GM12891 (cell line): ENCODE data around the gene SLPI.

Source experiments
- DNase-seq: peaks from one replicate; pipeline ENCODE4 v3.0.0; 2011; ENCODE audit warnings: low spot score; ENCODE audit not compliant: insufficient read length
- FAIRE-seq: peaks from 2 replicates; lab custom pipeline; 2011; peaks lifted over from hg19 to GRCh38; lab: Jason Lieb, UNC
- PAX5 ChIP-seq: IDR thresholded peaks from 2 replicates; pipeline ENCODE4 v1.6.1; 2011; ENCODE audit warnings: low read length, moderate library complexity, mild to moderate bottlenecking; ENCODE audit not compliant: insufficient read depth, severe bottlenecking
- POLR2A ChIP-seq: IDR thresholded peaks from 2 replicates; pipeline ENCODE4 v1.6.1; 2011; ENCODE audit warnings: low read depth, low read length, control low read depth
- POLR2AphosphoS5 ChIP-seq: IDR thresholded peaks from 2 replicates; pipeline ENCODE4 v1.6.1; 2011; ENCODE audit warnings: low read depth, low read length, control low read depth
- POU2F2 ChIP-seq: IDR thresholded peaks from 2 replicates; pipeline ENCODE4 v1.6.1; 2011; ENCODE audit warnings: low read depth, mild to moderate bottlenecking, control low read depth, low read length, moderate library complexity
- SPI1 ChIP-seq: IDR thresholded peaks from 2 replicates; pipeline ENCODE4 v1.6.1; 2011; ENCODE audit warnings: low read depth, low read length, control low read depth
- TAF1 ChIP-seq: IDR thresholded peaks from 2 replicates; pipeline ENCODE4 v1.6.1; 2011; ENCODE audit warnings: low read depth, low read length, control low read depth

The SLPI gene

DNA sequence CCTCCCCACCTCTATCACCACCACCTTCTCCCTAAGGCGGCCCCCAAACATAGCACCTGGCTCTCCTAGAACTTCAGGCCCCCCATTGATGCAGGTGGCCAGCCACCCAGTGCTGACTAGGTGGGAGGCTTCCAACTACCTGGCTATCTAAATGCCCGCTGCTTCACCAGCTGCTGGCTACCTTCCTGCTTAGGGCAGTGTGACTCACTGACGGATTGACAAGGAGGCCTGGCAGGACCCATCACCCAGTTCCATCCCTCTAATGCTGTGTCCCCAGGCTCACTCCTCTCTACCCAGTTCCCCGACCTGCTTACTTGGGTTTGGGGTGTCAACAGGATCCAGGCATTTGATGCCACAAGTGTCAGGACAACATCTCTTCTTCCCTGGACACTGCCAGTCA is 1.1 kb downstream of the SLPI start:
- no peak for TF ChIP-seq POLR2AphosphoS5
- TF ChIP-seq POU2F2: no peak
- no peak for TF ChIP-seq PAX5
- no peak for TF ChIP-seq POLR2A
- TF ChIP-seq TAF1: no peak
- TF ChIP-seq SPI1: no peak
- DNase-seq (no peak), FAIRE-seq (no peak)

DNA sequence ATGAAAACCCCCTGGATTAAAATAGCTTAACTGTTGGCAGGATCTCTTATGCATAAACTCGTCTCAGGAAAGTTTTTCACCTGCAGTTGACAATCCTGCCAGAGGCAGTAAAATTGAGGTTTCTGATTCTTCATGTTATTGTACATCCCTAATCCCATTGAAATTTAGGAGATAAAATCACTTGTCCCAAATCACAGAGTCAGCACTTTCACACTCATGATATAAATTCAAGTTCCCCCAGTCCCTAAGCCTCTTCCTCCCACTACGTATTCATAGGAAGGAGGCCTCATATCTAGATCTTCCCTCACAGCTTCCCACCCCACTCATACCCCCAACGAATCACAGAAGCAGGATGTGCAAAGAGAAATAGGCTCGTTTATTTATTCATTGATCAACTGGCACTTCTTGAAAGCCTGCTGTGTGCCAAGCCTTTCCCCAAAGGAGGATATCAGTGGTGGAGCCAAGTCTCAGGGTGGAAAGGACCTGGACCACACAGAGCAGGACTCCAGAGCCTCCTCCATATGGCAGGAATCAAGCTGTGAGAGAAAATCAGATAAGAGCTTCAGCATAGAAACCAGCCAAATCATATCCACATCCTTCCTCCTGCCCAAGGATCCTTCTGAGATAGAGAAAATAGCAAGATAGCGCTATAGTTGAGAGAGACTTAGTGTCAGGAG is 2.3 kb downstream of the SLPI start:
- DNase-seq (no peak), FAIRE-seq (no peak)
- TF ChIP-seq POLR2A (no peak), TAF1 (no peak), SPI1 (no peak), POLR2AphosphoS5 (no peak), PAX5 (no peak), POU2F2 (no peak)

DNA sequence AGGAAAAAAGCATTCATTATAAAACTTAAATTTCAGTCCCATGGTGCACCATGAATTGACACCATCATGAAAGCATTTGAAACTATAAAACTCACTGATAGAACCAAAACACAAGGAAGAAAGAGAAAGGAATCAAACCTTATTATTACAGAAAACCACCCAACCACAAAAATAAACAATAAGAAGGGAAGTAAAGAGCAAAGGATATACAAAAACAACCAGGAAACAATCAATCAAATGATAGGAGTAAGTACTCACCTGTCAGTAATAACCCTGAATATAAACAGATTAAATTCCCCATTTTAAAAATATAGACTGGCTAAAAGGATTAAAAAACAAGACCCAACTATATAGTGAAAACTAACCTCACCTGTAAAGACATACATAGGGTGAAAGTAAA is 5.8 kb downstream of the SLPI start:
- DNase-seq (no peak), FAIRE-seq (no peak)
- no peak for TF ChIP-seq POU2F2
- no peak for TF ChIP-seq POLR2AphosphoS5
- TF ChIP-seq PAX5: no peak
- TF ChIP-seq POLR2A: no peak
- no peak for TF ChIP-seq TAF1
- no peak for TF ChIP-seq SPI1

DNA sequence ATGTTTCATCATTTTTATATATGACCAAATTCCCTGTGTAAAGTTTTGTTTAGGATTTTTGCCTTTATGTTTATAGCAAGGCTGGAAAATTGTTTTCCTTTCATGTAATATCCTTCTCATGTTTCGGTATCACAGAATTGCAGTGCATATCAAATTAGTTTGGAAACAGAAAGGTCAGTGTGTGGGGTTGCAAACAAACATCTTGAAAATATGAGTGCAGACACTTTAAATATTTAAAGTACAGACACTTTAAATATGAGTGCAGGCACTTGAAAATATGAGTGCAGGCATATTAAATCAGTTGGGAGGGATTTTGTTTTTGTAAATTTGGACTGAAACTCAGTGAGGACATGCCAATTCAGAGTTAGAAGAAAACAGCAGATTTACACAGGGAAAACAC is 6.5 kb downstream of the SLPI start:
- FAIRE-seq: no peak
- DNase-seq: no peak
- TF ChIP-seq POLR2A (no peak), SPI1 (no peak), POU2F2 (no peak), PAX5 (no peak), TAF1 (no peak), POLR2AphosphoS5 (no peak)

DNA sequence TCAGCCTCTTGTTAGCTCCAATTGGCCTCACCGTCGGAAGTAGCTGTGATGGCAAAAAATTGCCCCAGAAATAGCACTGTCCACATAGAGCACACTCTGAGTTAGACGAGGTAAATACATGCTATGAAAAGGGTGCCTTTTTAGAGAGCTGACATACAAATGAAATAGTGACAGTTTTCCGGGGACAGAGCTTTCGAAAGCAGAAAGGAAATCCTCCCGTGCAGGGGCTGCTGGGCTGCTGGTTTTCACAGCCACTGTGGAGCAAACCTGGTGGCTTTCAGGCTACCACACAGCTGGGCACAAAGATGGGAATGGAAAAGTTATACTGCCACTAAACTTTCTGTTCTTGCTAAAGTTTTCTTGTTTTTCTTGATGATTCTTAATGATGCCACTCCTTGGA is 8.3 kb downstream of the SLPI start:
- DNase-seq (no peak), FAIRE-seq (no peak)
- TF ChIP-seq SPI1 (no peak), POLR2AphosphoS5 (no peak), POU2F2 (no peak), PAX5 (no peak), POLR2A (no peak), TAF1 (no peak)

DNA sequence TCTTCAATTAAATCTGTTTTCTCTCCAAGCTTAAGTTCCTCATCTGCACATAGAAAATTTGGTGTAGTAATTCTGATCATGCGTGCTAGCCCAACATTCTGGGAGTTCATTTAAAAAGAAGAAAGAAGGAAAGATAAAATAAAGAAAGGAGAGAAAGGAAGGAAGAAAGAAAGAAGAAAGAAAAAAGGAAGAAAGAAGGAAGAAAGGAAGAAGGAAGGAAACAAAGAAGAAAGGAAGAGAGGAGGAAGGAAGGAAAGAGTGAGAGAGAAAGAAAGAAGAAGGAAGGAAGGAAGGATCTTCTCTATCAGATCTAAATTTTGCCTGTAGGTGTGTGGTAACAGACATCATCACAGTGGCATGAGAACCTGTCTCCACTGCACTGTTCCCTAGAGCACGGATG is 16.2 kb downstream of the SLPI start:
- TF ChIP-seq PAX5 (no peak), POU2F2 (no peak), POLR2AphosphoS5 (no peak), POLR2A (no peak), TAF1 (no peak), SPI1 (no peak)
- DNase-seq (no peak), FAIRE-seq (no peak)

DNA sequence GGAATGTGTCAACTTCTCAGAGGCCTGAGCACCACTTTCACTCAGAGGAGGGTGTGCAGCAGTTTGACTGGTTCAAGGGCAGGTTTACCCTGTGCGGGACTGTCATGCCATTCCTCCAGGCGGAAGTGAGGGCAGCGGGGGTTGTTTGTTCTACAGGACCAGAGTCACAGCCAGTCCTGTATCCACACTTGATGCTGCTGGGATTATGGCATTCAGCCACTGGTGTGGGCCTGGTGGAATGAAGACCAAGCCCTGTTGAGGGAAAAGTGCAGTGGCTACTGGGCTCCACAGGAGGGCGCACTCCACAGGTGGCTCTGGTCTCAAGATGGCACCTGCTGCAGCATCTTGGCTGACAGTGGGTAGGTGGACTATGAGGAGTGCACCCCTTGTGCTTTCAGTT is 18.4 kb downstream of the SLPI start:
- DNase-seq (no peak), FAIRE-seq (no peak)
- TF ChIP-seq SPI1 (no peak), POU2F2 (no peak), POLR2A (no peak), POLR2AphosphoS5 (no peak), PAX5 (no peak), TAF1 (no peak)

DNA sequence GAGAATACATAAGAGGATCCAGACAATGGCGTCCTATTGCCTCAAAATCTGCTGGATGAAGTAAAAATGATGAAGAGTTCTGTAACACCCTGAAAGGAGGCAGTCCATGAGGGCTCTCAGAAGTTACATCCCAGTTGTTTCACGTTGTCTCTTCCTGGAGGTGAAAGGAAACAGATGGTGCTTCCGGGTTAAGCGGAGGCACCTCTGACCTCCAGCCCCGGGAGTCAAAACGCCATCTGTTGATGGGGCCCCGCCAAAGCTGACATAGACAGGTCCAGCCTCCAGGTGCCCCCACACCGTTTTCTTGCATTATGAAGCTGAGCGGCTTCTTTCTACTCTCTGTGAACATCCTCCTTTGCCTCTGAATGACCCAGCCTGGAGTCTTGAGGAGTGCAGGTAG is 23.7 kb downstream of the SLPI start:
- DNase-seq (no peak), FAIRE-seq (no peak)
- no peak for TF ChIP-seq TAF1
- no peak for TF ChIP-seq PAX5
- no peak for TF ChIP-seq POLR2A
- no peak for TF ChIP-seq POLR2AphosphoS5
- TF ChIP-seq SPI1: no peak
- no peak for TF ChIP-seq POU2F2

DNA sequence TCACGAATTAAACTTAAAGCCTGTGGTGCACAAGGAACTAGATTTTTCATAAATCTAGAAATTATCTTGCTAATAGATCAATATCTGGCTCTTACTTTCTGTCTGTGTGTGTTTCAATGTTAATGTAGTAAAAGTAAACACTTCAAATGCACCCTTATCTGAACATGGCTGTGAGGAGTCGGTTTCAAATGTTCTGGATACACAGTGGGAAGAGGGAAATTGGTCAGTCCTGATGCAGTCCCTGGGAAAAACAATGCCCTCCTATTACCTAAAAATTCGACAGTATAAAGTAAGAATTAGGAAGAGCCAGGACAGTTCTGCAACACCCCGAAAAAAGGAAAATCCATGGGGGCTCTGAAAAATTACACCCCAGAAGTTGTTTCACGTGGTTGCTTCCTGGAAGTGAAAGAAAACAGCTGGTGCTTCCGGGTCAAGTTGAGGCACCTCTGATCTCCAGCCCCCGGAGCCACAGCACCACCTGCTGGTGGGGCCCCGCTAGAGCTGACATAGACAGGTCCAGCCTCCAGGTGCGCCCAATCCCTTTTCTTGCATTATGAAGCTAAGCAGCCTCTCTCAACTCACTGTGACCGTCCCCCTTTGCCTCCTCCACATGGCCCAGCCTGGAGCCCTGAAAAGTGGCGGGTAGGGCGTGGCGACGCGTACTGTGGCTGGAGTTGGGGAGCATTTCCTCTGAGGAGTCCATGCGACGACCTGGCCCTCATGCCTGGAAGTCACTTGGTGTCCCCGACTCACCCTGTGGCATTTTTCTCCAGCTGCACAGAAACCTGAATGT is 24.9 kb downstream of the SLPI start:
- DNase-seq: peak; percentile 13
- no peak for FAIRE-seq
- TF ChIP-seq SPI1 (no peak), POLR2A (no peak), POU2F2 (no peak), PAX5 (no peak), TAF1 (no peak)

DNA sequence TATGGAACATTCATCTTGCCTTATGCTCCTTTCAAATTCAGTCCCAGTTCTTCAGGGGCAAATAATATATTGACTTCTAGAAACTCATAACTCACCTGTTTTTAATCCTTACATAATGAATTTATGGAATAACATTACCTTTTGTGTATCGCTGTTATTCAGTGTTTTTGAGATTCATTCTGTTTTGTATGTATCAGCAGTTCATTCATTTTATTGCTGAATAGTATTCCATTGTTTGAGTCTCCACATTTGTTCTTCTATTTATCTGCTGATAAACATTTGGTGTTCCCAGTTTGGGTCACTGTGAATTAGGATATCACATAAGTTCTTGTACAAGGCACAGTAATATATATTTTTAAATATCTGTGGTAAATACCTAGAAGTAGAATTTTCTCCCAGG is 28.1 kb downstream of the SLPI start:
- FAIRE-seq (no peak), DNase-seq (no peak)
- TF ChIP-seq POU2F2 (no peak), PAX5 (no peak), TAF1 (no peak), POLR2A (no peak), POLR2AphosphoS5 (no peak), SPI1 (no peak)
